ENCODE measurements around the gene GMPR.
A peak's percentile ranks its signal among the peaks of the same experiment; 100 is the strongest.

The GMPR gene

DNA sequence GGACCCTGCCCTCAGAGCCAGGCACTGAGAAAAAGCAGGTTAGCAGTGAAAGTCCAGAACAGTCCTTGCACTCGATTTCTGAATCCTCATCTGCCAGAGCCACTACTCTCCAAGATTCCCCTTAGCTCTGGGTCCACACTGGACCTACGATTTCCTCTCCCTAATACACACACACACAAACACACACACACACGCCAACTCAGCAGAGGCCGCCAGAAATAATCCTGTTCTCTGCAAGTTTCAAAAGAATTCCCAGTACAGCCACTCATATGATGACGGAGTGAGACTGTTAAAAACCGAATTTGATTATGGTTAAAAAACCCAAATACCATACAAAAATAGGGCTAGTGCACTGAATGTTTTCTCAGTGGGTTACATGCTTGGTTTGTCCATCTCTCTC is 90.8 kb downstream of the GMPR start:
- DNase-seq (ENCODE audit: low spot score) = no peak

DNA sequence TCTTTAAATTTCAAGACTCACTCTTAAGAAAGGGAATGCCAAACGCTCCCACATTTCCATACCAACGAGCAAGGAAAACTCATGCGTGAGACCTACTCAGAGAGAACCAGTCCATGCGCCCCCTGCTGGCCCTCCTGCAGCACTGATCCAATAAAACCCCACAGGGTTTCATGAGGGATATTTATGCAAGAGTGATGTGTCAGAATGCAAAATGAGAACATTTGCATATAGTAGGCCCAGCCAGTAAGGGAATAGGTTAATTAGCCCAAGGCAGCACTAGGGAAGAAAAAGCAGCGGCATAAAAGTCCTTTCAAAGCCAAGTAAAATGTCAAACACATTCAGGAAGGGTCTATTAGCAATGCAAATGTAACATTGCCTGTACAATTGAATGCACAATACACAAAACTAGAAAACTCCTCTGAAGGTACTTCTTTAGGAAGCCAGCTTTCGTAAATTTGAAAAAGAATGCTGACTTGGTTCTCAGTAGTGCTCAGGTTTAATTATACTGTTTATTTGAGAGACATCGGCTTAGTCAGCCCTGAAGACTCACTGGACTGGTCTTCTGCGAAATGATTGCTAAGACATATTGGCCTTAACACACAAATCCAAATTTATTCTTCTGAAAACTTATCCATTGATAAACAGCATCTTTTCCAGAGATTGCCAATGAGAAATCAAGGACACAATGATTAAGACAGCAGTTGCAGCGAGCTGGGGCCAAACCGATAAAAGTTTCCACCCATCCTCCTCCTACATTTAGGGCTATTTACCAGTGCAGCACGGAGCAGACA is 93.2 kb downstream of the GMPR start:
- DNase-seq (ENCODE audit: low spot score) = peak; percentile 81

DNA sequence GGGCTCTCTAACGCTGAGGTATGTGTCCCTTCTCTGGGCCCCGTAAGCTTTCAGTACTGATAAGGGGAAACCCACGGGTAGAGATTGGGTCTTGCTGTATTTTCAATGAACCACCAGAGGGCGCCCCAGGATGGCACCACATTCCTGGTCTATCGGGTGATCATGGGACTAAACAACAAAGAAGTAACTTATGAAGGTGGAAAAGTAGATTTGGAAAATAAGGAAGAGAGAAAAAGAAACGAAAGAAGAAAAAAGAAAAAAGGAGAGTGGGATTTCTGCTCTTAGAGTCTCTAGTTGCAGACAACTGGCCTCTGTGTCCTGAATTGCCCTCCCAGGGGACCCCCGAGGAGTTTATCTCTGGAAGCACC is 93.8 kb downstream of the GMPR start:
- peak; percentile 78 for DNase-seq (ENCODE audit: low spot score)

DNA sequence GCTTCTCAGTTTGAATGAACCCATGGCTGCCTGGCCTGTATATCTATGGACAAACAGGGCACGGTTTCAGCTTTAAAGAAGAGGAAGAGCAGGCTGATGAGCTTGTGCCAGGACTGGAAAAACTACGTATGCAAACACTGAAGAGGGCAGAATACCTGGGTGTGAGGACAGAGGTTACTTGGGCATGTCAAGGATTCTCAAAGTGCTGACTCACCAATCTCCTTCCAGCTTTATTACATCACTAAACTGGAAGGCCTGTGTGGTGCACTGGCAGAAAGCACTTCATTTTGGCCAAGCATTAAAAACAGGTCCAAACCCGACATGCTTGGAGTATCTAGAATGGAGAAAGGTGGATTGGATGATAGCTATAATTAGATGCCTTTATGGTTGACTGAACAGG is 95.2 kb downstream of the GMPR start:
- DNase-seq (ENCODE audit: low spot score) = no peak

DNA sequence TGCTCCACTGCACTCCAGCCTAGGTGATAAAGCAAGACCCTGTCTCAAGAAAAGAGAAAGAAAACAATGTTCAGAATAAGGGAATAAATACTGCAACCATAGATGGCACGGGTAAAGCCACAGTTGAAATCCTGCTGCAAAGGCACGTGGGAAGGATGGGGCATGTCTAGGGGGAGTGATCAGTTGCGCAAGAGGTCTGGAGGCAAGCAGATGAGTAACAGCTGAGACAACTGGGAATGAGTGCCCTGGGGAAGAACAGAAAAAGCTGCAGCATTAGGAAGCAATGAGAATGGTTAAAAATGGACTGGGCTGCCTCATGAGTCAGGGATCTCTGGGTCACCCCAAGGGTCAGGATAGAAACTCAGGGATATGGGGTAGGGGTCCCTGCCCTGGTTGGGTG is 96.3 kb downstream of the GMPR start:
- DNase-seq (ENCODE audit: low spot score) = no peak

DNA sequence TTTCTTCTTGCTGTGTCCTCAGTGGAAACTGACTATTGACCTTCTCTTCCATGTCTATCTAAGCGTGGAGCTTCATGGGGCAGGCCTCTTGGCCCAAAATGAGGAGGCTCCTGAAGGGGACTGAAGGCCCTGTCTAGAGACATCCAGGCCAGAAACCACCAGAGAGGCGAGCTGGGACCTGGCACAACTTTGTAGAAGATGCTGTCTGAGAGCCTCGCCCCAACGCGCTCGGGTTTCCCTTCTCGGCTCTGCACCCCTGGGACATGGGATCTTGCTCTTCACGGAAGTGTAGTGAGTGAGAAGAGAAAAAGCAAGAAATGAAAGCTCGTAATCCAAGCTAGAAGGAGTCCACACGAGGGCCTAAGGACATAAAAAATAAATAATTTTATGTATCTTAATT is 96.8 kb downstream of the GMPR start:
- DNase-seq (ENCODE audit: low spot score) = no peak

DNA sequence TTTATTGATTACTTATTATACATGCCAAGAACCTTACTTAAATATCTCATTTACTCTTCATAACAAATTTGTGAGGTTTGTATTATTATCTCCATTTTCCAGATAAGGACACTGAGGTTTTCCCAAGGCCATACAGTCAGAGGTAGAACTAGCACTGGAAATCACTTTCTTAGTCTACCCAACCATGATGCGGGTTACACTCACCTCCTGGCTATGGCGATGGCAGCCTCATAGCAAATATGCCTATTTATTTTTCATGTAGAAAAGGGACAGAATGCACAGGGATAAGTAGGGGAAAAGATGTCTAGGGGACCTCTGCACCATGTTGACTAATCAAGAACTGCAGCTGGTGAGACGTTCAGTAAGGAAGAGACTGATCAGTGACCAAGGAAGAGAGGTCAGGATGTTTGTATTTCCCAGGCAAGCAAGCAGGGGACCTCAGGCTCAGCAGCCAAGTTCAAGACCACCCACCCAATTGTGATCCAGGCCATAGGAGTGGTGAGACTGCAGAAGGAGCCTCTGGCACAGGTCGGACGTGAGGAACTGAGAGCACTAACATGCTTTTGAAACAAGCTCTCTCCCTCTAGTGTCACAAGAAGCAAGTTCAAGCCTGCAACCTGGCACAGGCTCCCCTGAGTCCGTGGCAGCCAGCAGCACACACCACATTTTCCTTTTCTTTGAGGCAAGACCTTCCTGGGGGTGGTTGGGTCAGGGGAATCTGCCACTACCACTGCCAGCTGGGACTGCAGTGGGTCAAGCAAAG is 97.8 kb downstream of the GMPR start:
- no peak for DNase-seq (ENCODE audit: low spot score)

DNA sequence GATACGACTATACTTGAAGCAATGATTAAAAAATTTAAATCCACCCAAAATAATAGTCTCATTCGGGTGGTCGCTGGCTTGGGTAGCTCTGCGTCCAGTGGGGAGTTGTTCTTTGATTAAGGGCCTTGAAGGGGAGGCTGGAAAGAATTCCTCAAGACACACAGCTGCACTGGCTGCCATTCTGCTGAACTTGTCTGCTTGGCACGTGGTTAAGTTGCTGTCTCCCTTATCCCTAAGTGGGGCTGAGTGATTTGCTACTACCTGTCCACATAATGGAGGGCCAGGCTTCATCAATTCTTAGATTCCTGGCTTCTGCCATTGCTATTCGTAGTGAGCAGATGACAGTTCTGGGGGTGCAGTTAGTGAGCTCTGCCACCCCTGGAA is 98.5 kb downstream of the GMPR start:
- no peak for DNase-seq (ENCODE audit: low spot score)

DNA sequence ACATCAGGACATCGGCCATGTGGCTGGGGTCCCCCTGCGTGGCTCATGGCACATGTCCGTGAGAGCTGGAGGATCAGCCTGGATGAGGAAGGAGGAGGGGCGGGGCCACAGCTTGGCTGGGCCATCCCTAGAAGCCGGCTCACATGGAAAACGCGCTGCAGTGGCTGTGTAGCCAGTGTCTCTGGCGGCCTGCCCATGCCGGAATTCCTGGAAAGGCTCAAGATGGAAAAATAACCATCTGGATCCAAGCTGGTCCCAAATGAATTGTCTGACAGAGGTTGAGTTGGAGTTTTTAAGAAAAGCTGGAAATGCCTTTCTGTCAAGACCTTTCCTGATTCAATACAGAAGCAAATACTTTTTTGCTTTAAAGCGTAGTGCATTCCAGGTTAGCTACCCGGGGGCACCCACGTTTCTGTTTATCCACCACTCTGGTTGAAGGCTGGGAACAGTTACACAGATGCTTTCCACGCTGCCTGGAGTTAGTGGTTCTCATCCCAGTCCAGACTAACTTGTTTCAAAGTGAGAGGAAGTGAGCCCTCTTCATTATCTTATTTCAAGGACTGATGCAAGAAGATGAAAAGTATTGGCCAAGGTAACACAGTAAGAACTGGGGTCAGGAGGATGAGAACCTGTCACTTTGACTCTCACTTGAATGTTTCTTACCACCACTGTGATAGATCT is 99.0 kb downstream of the GMPR start:
- no peak for DNase-seq (ENCODE audit: low spot score)

DNA sequence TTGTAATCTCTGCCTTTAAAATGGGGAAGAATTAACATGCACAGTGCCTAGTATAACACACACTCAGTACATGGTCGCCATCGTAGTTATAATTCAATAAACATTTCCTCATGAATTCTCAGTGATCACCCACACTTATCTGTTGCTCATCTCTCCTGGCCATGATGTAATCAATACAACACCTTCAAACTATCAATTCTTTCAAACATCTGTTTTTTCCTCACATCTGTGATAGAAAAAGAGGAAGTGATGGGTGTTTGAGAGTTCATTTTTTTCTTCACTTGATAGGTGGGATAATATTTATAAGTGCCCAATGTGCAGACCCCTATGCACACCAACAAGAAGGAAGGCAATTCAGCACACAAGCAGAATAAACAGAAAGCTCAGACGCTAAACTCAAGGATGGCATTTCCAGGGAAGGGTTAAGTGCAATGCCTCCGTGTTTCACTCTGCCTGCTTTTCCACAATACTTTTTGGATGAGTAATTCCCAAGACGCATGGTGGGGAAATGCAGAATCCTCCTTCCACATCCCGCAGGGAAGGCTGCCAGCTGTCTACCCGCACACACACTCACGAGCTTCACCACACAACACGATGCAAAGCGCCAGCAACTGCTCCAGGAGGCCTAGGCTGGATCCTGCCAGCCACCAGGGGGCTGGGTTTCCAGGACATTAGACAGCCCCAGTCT is 100.3 kb downstream of the GMPR start:
- DNase-seq (ENCODE audit: low spot score) = no peak

DNA sequence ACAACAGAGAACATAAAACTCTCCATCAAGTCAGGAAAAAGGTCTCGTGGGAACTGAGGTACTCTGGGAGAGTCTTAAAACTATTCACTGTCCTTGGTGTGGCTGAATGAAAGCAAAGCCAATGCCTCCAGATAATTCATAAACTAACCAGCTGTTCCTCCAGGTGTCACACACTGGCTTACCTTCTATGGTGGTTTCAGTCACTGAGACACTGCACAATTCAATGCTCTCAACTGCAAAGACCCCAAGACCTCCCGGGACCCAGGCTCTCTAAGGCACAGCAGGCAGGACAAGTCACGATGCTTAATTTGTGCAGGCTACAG is 100.8 kb downstream of the GMPR start:
- DNase-seq (ENCODE audit: low spot score) = no peak

DNA sequence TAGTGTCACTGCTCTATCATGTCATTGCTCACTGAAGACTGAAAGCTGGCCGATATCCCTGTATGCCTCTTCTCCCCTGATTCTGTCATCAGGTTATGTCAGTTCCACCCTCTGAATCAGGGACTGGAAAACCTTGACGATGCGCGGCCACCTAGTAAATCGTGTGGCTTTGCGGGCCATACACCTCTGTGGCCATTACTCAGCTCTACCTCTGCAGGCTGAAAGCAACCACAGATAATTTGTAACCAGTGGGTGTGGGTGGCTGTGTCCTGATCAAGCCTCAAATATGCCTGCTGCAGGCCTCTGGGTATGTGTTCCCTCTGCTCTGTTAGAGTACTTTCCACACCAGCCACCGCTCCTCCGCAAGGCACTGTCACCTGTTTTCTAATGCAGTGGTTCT is 105.2 kb downstream of the GMPR start:
- no peak for DNase-seq (ENCODE audit: low spot score)

DNA sequence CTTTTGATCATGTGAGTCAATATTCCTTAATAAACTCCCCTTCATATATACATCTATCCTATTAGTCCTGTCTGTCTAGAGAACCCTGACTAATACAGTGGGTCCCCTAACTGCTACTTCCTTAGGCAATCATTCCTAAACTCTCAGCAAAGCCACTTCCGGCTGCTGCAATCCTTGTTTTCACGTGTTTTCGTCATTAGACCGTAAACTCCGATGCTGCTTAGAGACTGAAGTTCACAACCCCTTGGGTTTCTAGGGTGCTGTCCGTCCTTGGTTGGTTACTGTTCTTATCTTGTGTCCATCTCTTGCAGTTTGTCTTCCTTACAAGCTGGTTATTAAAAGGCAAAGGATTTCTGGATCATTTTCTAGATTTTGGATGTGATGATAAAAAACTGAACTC is 106.4 kb downstream of the GMPR start:
- DNase-seq (ENCODE audit: low spot score) = no peak

Data from HuH-7 (cell line).